ENCODE results near the gene SPON1.
A peak's percentile ranks its signal among the peaks of the same experiment; 100 is the strongest.

Gene SPON1

GRCh38 chr11:14305649-14306048 lies 343.1 kb downstream of the SPON1 start:
- ChIA-PET POLR2A (no interaction called here), CTCF (interaction anchor here (1.0 to 12.1 kb wide), 7 partner anchors 10 to 148 kb away, joined by 4 to 179 read pairs (median 5); no protein-coding TSS in a partner anchor)
- Histone ChIP-seq H3K4me3 (ENCODE audit: control insufficient read depth in 1 of 7, extremely low read depth in 1 of 7, insufficient read depth in 4 of 7, low read depth in 2 of 7, low read length in 6 of 7) (no peak overlapping the region), H3K36me3 (ENCODE audit: control insufficient read depth in 4 of 4, insufficient read depth in 4 of 4, low read length in 3 of 4) (no peaks in the 10 kb centered on the region), H3K4me1 (ENCODE audit: control extremely low read depth in 1 of 4, control insufficient read depth in 4 of 4, insufficient read depth in 4 of 4, low read length in 3 of 4) (peaks cover 0 to 10% (median 3%) of the 10 kb centered on the region in 4 experiments), H3K27ac (ENCODE audit: insufficient read depth in 1 of 2, low read depth in 1 of 2, low read length in 2 of 2, poor library complexity in 1 of 2, severe bottlenecking in 2 of 2) (no peak overlapping the region), H3K27me3 (replicated peaks in 2 of 5; ENCODE audit: control insufficient read depth in 4 of 5, insufficient read depth in 5 of 5, low read length in 4 of 5) (peaks cover 0 to 10% (median 3%) of the 10 kb centered on the region in 5 experiments), H3K9me3 (ENCODE audit: control extremely low read depth in 1 of 5, control insufficient read depth in 4 of 5, insufficient read depth in 2 of 5, low read depth in 1 of 5, low read length in 4 of 5) (no peaks in the 10 kb centered on the region)
- DNase-seq: no peak
- 87% methylated on average over 3 of the region's 7 CpGs for WGBS (ENCODE audit: insufficient coverage)

- Histone ChIP-seq H3K4me1 (ENCODE audit: control extremely low read depth in 1 of 4, control insufficient read depth in 4 of 4, insufficient read depth in 4 of 4, low read length in 3 of 4) (peaks cover 0 to 8% (median 3%) of the 10 kb centered on the region in 4 experiments), H3K27me3 (replicated peaks in 2 of 5; ENCODE audit: control insufficient read depth in 4 of 5, insufficient read depth in 5 of 5, low read length in 4 of 5) (peaks cover 0 to 10% (median 3%) of the 10 kb centered on the region in 5 experiments), H3K4me3 (ENCODE audit: control insufficient read depth in 1 of 7, extremely low read depth in 1 of 7, insufficient read depth in 4 of 7, low read depth in 2 of 7, low read length in 6 of 7) (no peak overlapping the region), H3K27ac (ENCODE audit: insufficient read depth in 1 of 2, low read depth in 1 of 2, low read length in 2 of 2, poor library complexity in 1 of 2, severe bottlenecking in 2 of 2) (no peak overlapping the region), H3K9me3 (ENCODE audit: control extremely low read depth in 1 of 5, control insufficient read depth in 4 of 5, insufficient read depth in 2 of 5, low read depth in 1 of 5, low read length in 4 of 5) (no peaks in the 10 kb centered on the region), H3K36me3 (ENCODE audit: control insufficient read depth in 4 of 4, insufficient read depth in 4 of 4, low read length in 3 of 4) (no peaks in the 10 kb centered on the region)
- POLR2A ChIA-PET: no interaction called here
- CTCF ChIA-PET: interaction anchor here (0.6 to 12.1 kb wide), 3 partner anchors 14 to 148 kb away, joined by 3 to 179 read pairs (median 4); no protein-coding TSS in a partner anchor
- 100% methylated on average over 1 of the region's 1 CpG for WGBS (ENCODE audit: insufficient coverage)
- no peak for DNase-seq
Measured at GRCh38 chr11:14306481-14306880, 344.0 kb downstream of the SPON1 start.

GRCh38 chr11:14308114-14308896 lies 345.8 kb downstream of the SPON1 start:
- Histone ChIP-seq H3K36me3 (ENCODE audit: control insufficient read depth in 4 of 4, insufficient read depth in 4 of 4, low read length in 3 of 4) (no peaks in the 10 kb centered on the region), H3K9me3 (ENCODE audit: control extremely low read depth in 1 of 5, control insufficient read depth in 4 of 5, insufficient read depth in 2 of 5, low read depth in 1 of 5, low read length in 4 of 5) (no peaks in the 10 kb centered on the region), H3K4me1 (ENCODE audit: control extremely low read depth in 1 of 4, control insufficient read depth in 4 of 4, insufficient read depth in 4 of 4, low read length in 3 of 4) (peaks cover 0 to 8% (median 3%) of the 10 kb centered on the region in 4 experiments), H3K4me3 (ENCODE audit: control insufficient read depth in 1 of 7, extremely low read depth in 1 of 7, insufficient read depth in 4 of 7, low read depth in 2 of 7, low read length in 6 of 7) (peak overlapping the region in 2 of 7 experiments; percentile 0 to 20), H3K27ac (ENCODE audit: insufficient read depth in 1 of 2, low read depth in 1 of 2, low read length in 2 of 2, poor library complexity in 1 of 2, severe bottlenecking in 2 of 2) (no peak overlapping the region), H3K27me3 (replicated peaks in 2 of 5; ENCODE audit: control insufficient read depth in 4 of 5, insufficient read depth in 5 of 5, low read length in 4 of 5) (peaks cover 0 to 10% (median 3%) of the 10 kb centered on the region in 5 experiments)
- WGBS (ENCODE audit: insufficient coverage): no CpG with 5 or more reads among the region's 5 CpGs
- ChIA-PET POLR2A (no interaction called here), CTCF (interaction anchor here (0.6 to 12.1 kb wide), 10 partner anchors 8 to 171 kb away, joined by 3 to 179 read pairs (median 3); no protein-coding TSS in a partner anchor)
- DNase-seq: peak; percentile 38 to 72 (median 71)

- CTCF ChIA-PET: interaction anchor here (0.6 to 12.1 kb wide), 6 partner anchors 9 to 145 kb away, joined by 3 to 179 read pairs (median 5); no protein-coding TSS in a partner anchor
- Histone ChIP-seq H3K27me3 (replicated peaks in 2 of 5; ENCODE audit: control insufficient read depth in 4 of 5, insufficient read depth in 5 of 5, low read length in 4 of 5) (peaks cover 0 to 13% (median 3%) of the 10 kb centered on the region in 5 experiments), H3K4me3 (ENCODE audit: control insufficient read depth in 1 of 7, extremely low read depth in 1 of 7, insufficient read depth in 4 of 7, low read depth in 2 of 7, low read length in 6 of 7) (no peak overlapping the region), H3K4me1 (ENCODE audit: control extremely low read depth in 1 of 4, control insufficient read depth in 4 of 4, insufficient read depth in 4 of 4, low read length in 3 of 4) (peaks cover 0 to 8% (median 3%) of the 10 kb centered on the region in 4 experiments), H3K9me3 (ENCODE audit: control extremely low read depth in 1 of 5, control insufficient read depth in 4 of 5, insufficient read depth in 2 of 5, low read depth in 1 of 5, low read length in 4 of 5) (no peaks in the 10 kb centered on the region), H3K27ac (ENCODE audit: insufficient read depth in 1 of 2, low read depth in 1 of 2, low read length in 2 of 2, poor library complexity in 1 of 2, severe bottlenecking in 2 of 2) (no peak overlapping the region), H3K36me3 (ENCODE audit: control insufficient read depth in 4 of 4, insufficient read depth in 4 of 4, low read length in 3 of 4) (no peaks in the 10 kb centered on the region)
- no CpG with 5 or more reads among the region's 1 CpG for WGBS (ENCODE audit: insufficient coverage)
- POLR2A ChIA-PET: no interaction called here
- no peak for DNase-seq
Measured at GRCh38 chr11:14308897-14309387, 346.4 kb downstream of the SPON1 start.

GRCh38 chr11:14309425-14310192 lies 347.1 kb downstream of the SPON1 start:
- Histone ChIP-seq H3K9me3 (ENCODE audit: control extremely low read depth in 1 of 5, control insufficient read depth in 4 of 5, insufficient read depth in 2 of 5, low read depth in 1 of 5, low read length in 4 of 5) (no peaks in the 10 kb centered on the region), H3K4me1 (ENCODE audit: control extremely low read depth in 1 of 4, control insufficient read depth in 4 of 4, insufficient read depth in 4 of 4, low read length in 3 of 4) (peaks cover 0 to 8% (median 3%) of the 10 kb centered on the region in 4 experiments), H3K36me3 (ENCODE audit: control insufficient read depth in 4 of 4, insufficient read depth in 4 of 4, low read length in 3 of 4) (no peaks in the 10 kb centered on the region), H3K4me3 (ENCODE audit: control insufficient read depth in 1 of 7, extremely low read depth in 1 of 7, insufficient read depth in 4 of 7, low read depth in 2 of 7, low read length in 6 of 7) (no peak overlapping the region), H3K27me3 (replicated peaks in 2 of 5; ENCODE audit: control insufficient read depth in 4 of 5, insufficient read depth in 5 of 5, low read length in 4 of 5) (peaks cover 0 to 13% (median 0%) of the 10 kb centered on the region in 5 experiments), H3K27ac (ENCODE audit: insufficient read depth in 1 of 2, low read depth in 1 of 2, low read length in 2 of 2, poor library complexity in 1 of 2, severe bottlenecking in 2 of 2) (no peak overlapping the region)
- POLR2A ChIA-PET: no interaction called here
- CTCF ChIA-PET: interaction anchor here (12.1 kb wide), 1 partner anchor 144 kb away, joined by 179 read pairs; no protein-coding TSS in a partner anchor
- 100% methylated on average over 4 of the region's 4 CpGs for WGBS (ENCODE audit: insufficient coverage)
- DNase-seq: no peak

- Histone ChIP-seq H3K4me1 (ENCODE audit: control extremely low read depth in 1 of 4, control insufficient read depth in 4 of 4, insufficient read depth in 4 of 4, low read length in 3 of 4) (peaks cover 0 to 8% (median 3%) of the 10 kb centered on the region in 4 experiments), H3K9me3 (ENCODE audit: control extremely low read depth in 1 of 5, control insufficient read depth in 4 of 5, insufficient read depth in 2 of 5, low read depth in 1 of 5, low read length in 4 of 5) (no peaks in the 10 kb centered on the region), H3K27me3 (replicated peaks in 2 of 5; ENCODE audit: control insufficient read depth in 4 of 5, insufficient read depth in 5 of 5, low read length in 4 of 5) (peaks cover 0 to 13% (median 0%) of the 10 kb centered on the region in 5 experiments), H3K36me3 (ENCODE audit: control insufficient read depth in 4 of 4, insufficient read depth in 4 of 4, low read length in 3 of 4) (no peaks in the 10 kb centered on the region), H3K4me3 (ENCODE audit: control insufficient read depth in 1 of 7, extremely low read depth in 1 of 7, insufficient read depth in 4 of 7, low read depth in 2 of 7, low read length in 6 of 7) (no peak overlapping the region), H3K27ac (ENCODE audit: insufficient read depth in 1 of 2, low read depth in 1 of 2, low read length in 2 of 2, poor library complexity in 1 of 2, severe bottlenecking in 2 of 2) (no peak overlapping the region)
- POLR2A ChIA-PET: no interaction called here
- CTCF ChIA-PET: interaction anchor here (1.1 to 1.2 kb wide), 2 partner anchors 8 to 10 kb away, joined by 4 read pairs; no protein-coding TSS in a partner anchor
- no peak for DNase-seq
- WGBS (ENCODE audit: insufficient coverage): no CpG with 5 or more reads among the region's 1 CpG
Measured at GRCh38 chr11:14310679-14311078, 348.2 kb downstream of the SPON1 start.
